Endothelial cell of umbilical vein (primary cell): Measurements from ENCODE around the gene RPS6KA1. TPM values are rescaled to one million over a fixed set of nuclear protein-coding genes. Genes with fewer than 3 reads are reported as not detected.

Source experiments
- BruUV-seq: library from RNA; stranded (reverse); fragments of 400-500 nt; replicated peaks from 2 replicates; lab custom pipeline; 2021; lab: Mats Ljungman, UMichigan
- CTCF ChIA-PET: fragments of 300-600, 350-600 bp; sonication (Branson Sonifier 250); formaldehyde crosslinking; loops from one replicate; lab custom pipeline; 2021; ENCODE audit warnings: antibody characterized with exemption, inconsistent platforms; lab: Charles Lee
- POLR2A ChIA-PET: fragments of 300-600, 350-600 bp; sonication (Branson Sonifier 250); formaldehyde crosslinking; loops from one replicate; lab custom pipeline; 2021; ENCODE audit warnings: antibody characterized with exemption, inconsistent platforms; lab: Charles Lee
- DNase-seq: peaks from one replicate; pipeline ENCODE4 v3.0.0-alpha.2; 2011; ENCODE audit warnings: low read depth, low spot score
- FAIRE-seq: peaks from 2 replicates; lab custom pipeline; 2011; peaks lifted over from hg19 to GRCh38; lab: Jason Lieb, UNC
- H2AFZ ChIP-seq: 2 replicates; pipeline ENCODE4 v1.6.0; 2012; ENCODE audit warnings: low read depth, low read length, control low read depth, inconsistent platforms
- H3K27ac ChIP-seq: 2 replicates; pipeline ENCODE4 v1.5.1; 2011; ENCODE audit warnings: low read depth, mild to moderate bottlenecking, control low read depth, low read length, moderate library complexity; ENCODE audit not compliant: insufficient read depth
- H3K27me3 ChIP-seq, 2 experiments: 2 replicates each; pipeline versions ENCODE4 v1.6.0 to v1.6.1; 2011; ENCODE audit warnings: low read length in 2 of 2, mixed read lengths in 1 of 2; ENCODE audit not compliant: control insufficient read depth in 2 of 2, insufficient read depth in 2 of 2
- H3K36me3 ChIP-seq, 2 experiments: 2 replicates in 1 of 2; 3 replicates in 1 of 2; pipeline ENCODE4 v1.5.1; 2011; ENCODE audit warnings: low read length in 2 of 2, mild to moderate bottlenecking in 1 of 2, moderate library complexity in 1 of 2; ENCODE audit not compliant: control insufficient read depth in 2 of 2, insufficient read depth in 2 of 2; ENCODE audit errors: extremely low read depth in 1 of 2
- H3K4me1 ChIP-seq: 3 replicates; pipeline ENCODE4 v1.5.1; 2011; ENCODE audit warnings: mild to moderate bottlenecking, low read length; ENCODE audit not compliant: control insufficient read depth, insufficient read depth; ENCODE audit errors: extremely low read depth
- H3K4me2 ChIP-seq: 2 replicates; pipeline ENCODE4 v1.6.1; 2011; ENCODE audit warnings: low read length, control low read depth, mixed read lengths; ENCODE audit not compliant: insufficient read depth
- H3K4me3 ChIP-seq, 3 experiments: fragments of 200-600 bp in 1 of 3; sonication (generic), shearing (Covaris generic) in 1 of 3; replicated peaks in 1 of 3; 2 replicates each; pipeline ENCODE4 v1.5.1; 2011 to 2016; ENCODE audit warnings: control low read depth in 3 of 3, low read length in 3 of 3, mild to moderate bottlenecking in 2 of 3, inconsistent platforms in 1 of 3, low read depth in 1 of 3, moderate library complexity in 1 of 3; ENCODE audit not compliant: insufficient read depth in 1 of 3
- H3K79me2 ChIP-seq: 2 replicates; pipeline ENCODE4 v1.6.0; 2012; ENCODE audit warnings: low read length, inconsistent platforms; ENCODE audit not compliant: control insufficient read depth, insufficient read depth
- H3K9ac ChIP-seq: replicated peaks from 2 replicates; pipeline ENCODE3; 2011; ENCODE audit warnings: low read length, control low read depth; ENCODE audit not compliant: insufficient read depth; ENCODE audit errors: extremely low read depth
- H3K9me1 ChIP-seq: replicated peaks from 3 replicates; pipeline ENCODE4 v1.6.0; 2011; ENCODE audit warnings: mild to moderate bottlenecking, low read length; ENCODE audit not compliant: control insufficient read depth, insufficient read depth; ENCODE audit errors: extremely low read depth
- H3K9me3 ChIP-seq: replicated peaks from 2 replicates; pipeline ENCODE4 v1.5.1; 2012; ENCODE audit warnings: low read length, inconsistent platforms; ENCODE audit not compliant: control insufficient read depth, insufficient read depth
- H4K20me1 ChIP-seq: replicated peaks from 2 replicates; pipeline ENCODE3; 2011; ENCODE audit warnings: mild to moderate bottlenecking, low read length; ENCODE audit not compliant: control insufficient read depth, insufficient read depth; ENCODE audit errors: extremely low read depth
- EZH2 ChIP-seq: IDR thresholded peaks from 2 replicates; pipeline ENCODE4 v1.6.1; 2012; ENCODE audit warnings: borderline replicate concordance, low read depth, mild to moderate bottlenecking, moderate library complexity, low read length, inconsistent platforms; ENCODE audit not compliant: severe bottlenecking
- FOS ChIP-seq: IDR thresholded peaks from 2 replicates; pipeline ENCODE4 v1.6.1; 2011; ENCODE audit warnings: mild to moderate bottlenecking, low read length, moderate library complexity, borderline replicate concordance; ENCODE audit not compliant: insufficient read depth
- GATA2 ChIP-seq: IDR thresholded peaks from 2 replicates; pipeline ENCODE4 v1.7.0; 2011; ENCODE audit warnings: low read depth, mild to moderate bottlenecking, moderate library complexity, mixed read lengths, low read length; ENCODE audit not compliant: insufficient read length, insufficient read depth
- JUN ChIP-seq: IDR thresholded peaks from 2 replicates; pipeline ENCODE4 v1.6.1; 2011; ENCODE audit warnings: borderline replicate concordance, low read depth; ENCODE audit not compliant: insufficient read length, insufficient read depth
- MYC ChIP-seq: IDR thresholded peaks from one replicate; pipeline ENCODE4 v1.6.1; 2011; ENCODE audit warnings: mild to moderate bottlenecking, low read depth, low read length
- POLR2A ChIP-seq: IDR thresholded peaks from 2 replicates; pipeline ENCODE4 v1.6.1; 2012; ENCODE audit warnings: low read depth, mild to moderate bottlenecking, control low read depth, low read length
- POLR2AphosphoS5 ChIP-seq: IDR thresholded peaks from 2 replicates; pipeline ENCODE4 v1.6.1; 2012; ENCODE audit warnings: low read depth, mild to moderate bottlenecking, control low read depth, low read length, moderate library complexity; ENCODE audit not compliant: insufficient read depth
- dilution Hi-C: fragments of 300-500 bp; cut with MboI; formaldehyde crosslinking; loops from one replicate; pipeline ENCODE4 v1.15.0; 2019; ENCODE audit warnings: low sequenced_read_pairs; ENCODE audit not compliant: extremely low pct_ligation_motif_present
- intact Hi-C: fragments of 100-400 bp; cut with micrococcal nuclease; formaldehyde crosslinking; loops from one replicate; pipeline ENCODE4 v1.10.0; 2022
- polyA plus RNA-seq, 4 experiments: library from polyadenylated mRNA; depleted of rRNA in 3 of 4; stranded (reverse) in 3 of 4; unstranded in 1 of 4; fragments of >200 nt; gene quantifications; 2 replicates each; pipeline versions ENCODE4 v1.2.1 to v1.2.3, GENCODE V29; 2011 to 2012; ENCODE audit warnings: missing spikeins in 1 of 4
- total RNA-seq: library from RNA; stranded (reverse); gene quantifications from 2 replicates; pipeline ENCODE4 v1.2.3, GENCODE V29; 2021
- TF ChIP-seq, protein P1 (sequence below), 2 donors: IDR thresholded peaks; 1 replicate in 1 of 2; 2 replicates in 1 of 2; pipeline ENCODE4 v1.5.1; 2011; ENCODE audit warnings: low read length in 2 of 2, mild to moderate bottlenecking in 2 of 2, moderate library complexity in 2 of 2, control low read depth in 1 of 2, inconsistent platforms in 1 of 2, low read depth in 1 of 2; ENCODE audit not compliant: insufficient read depth in 1 of 2; ENCODE audit errors: extremely low read depth in 1 of 2
- TF ChIP-seq, protein P2 (sequence below): IDR thresholded peaks from 2 replicates; pipeline ENCODE4 v1.6.1; 2011; ENCODE audit not compliant: insufficient read depth, insufficient read length

The RPS6KA1 gene
- total and polyA plus RNA-seq, 2 donors (not counting 3 experiments of a cell fraction or from before 2014, with no cell fraction given): 6.7 to 15.5 TPM

DNA sequence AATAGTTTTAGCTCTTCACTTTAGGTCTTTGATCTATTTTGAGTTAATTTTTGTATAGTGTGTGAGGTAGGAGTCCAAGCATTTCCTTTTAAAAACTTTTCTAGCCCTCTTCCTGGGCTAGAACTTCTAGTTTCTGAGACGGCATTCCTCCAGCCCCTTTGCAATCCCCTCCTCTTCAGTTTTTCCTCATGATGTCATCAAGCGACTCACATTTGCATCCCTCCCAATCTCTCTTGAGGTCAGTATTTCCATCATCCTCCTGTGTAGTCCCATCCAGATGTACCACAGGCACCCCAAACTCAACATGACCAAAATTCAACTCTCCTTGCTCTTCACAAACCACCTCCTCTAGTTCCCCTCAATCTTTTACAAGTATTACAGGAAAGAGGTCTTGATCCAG lies 46.6 kb upstream of the RPS6KA1 start:
- peaks cover 4% of the 10 kb centered on the region for H3K4me1 ChIP-seq
- H3K4me3 ChIP-seq: no peak overlapping the region
- CTCF ChIA-PET: no interaction called here
- no peak overlapping the region for H2AFZ ChIP-seq
- DNase-seq: no peak
- H3K27me3 ChIP-seq: no peaks in the 10 kb centered on the region
- no peak overlapping the region for H3K27ac ChIP-seq
- TF ChIP-seq, protein P1, sequence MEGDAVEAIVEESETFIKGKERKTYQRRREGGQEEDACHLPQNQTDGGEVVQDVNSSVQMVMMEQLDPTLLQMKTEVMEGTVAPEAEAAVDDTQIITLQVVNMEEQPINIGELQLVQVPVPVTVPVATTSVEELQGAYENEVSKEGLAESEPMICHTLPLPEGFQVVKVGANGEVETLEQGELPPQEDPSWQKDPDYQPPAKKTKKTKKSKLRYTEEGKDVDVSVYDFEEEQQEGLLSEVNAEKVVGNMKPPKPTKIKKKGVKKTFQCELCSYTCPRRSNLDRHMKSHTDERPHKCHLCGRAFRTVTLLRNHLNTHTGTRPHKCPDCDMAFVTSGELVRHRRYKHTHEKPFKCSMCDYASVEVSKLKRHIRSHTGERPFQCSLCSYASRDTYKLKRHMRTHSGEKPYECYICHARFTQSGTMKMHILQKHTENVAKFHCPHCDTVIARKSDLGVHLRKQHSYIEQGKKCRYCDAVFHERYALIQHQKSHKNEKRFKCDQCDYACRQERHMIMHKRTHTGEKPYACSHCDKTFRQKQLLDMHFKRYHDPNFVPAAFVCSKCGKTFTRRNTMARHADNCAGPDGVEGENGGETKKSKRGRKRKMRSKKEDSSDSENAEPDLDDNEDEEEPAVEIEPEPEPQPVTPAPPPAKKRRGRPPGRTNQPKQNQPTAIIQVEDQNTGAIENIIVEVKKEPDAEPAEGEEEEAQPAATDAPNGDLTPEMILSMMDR (IDR thresholded peaks at IDR 0.05; ENCODE audit: extremely low read depth in 1 of 2, insufficient read depth in 1 of 2, low read depth in 1 of 2, low read length in 2 of 2): no peak
- TF ChIP-seq, protein P2, sequence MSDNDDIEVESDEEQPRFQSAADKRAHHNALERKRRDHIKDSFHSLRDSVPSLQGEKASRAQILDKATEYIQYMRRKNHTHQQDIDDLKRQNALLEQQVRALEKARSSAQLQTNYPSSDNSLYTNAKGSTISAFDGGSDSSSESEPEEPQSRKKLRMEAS: no peak
- TF ChIP-seq FOS: no peak
- no peak for TF ChIP-seq JUN
- no peak for TF ChIP-seq POLR2A
- TF ChIP-seq EZH2: no peak
- no peak for TF ChIP-seq POLR2AphosphoS5
- no peak for TF ChIP-seq GATA2
- no peak for TF ChIP-seq MYC
- H3K9me1 ChIP-seq: no peaks in the 10 kb centered on the region
- intact Hi-C loops (no loop called here), dilution Hi-C loops (no loop called here)
- no peak overlapping the region for H3K4me2 ChIP-seq
- no TSS peak for BruUV-seq
- H3K9me3 ChIP-seq: no peaks in the 10 kb centered on the region
- no peak overlapping the region for H3K9ac ChIP-seq
- no peaks in the 10 kb centered on the region for H3K79me2 ChIP-seq
- H3K36me3 ChIP-seq: no peaks in the 10 kb centered on the region
- POLR2A ChIA-PET: no interaction called here
- H4K20me1 ChIP-seq: no peaks in the 10 kb centered on the region
- FAIRE-seq: no peak
